ENCODE data around the gene PIGB.

- no peak for TF ChIP-seq POLR2A (IDR thresholded peaks at IDR 0.05)
- TF ChIP-seq, protein P1, sequence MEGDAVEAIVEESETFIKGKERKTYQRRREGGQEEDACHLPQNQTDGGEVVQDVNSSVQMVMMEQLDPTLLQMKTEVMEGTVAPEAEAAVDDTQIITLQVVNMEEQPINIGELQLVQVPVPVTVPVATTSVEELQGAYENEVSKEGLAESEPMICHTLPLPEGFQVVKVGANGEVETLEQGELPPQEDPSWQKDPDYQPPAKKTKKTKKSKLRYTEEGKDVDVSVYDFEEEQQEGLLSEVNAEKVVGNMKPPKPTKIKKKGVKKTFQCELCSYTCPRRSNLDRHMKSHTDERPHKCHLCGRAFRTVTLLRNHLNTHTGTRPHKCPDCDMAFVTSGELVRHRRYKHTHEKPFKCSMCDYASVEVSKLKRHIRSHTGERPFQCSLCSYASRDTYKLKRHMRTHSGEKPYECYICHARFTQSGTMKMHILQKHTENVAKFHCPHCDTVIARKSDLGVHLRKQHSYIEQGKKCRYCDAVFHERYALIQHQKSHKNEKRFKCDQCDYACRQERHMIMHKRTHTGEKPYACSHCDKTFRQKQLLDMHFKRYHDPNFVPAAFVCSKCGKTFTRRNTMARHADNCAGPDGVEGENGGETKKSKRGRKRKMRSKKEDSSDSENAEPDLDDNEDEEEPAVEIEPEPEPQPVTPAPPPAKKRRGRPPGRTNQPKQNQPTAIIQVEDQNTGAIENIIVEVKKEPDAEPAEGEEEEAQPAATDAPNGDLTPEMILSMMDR (IDR thresholded peaks at IDR 0.05), result no peak
Observed at GRCh38 chr15:55401786-55402246, 82.8 kb downstream of the PIGB start.

Data from lower leg skin (tissue), 3 donors.